MCF 10A (cell line): ENCODE results near the gene STK38. TPM values are rescaled to one million over a fixed set of nuclear protein-coding genes. Genes with fewer than 3 reads are reported as not detected.
A peak's percentile ranks its signal among the peaks of the same experiment; 100 is the strongest.
"Not testable (repeated sequence)": the region's sequence is repeated elsewhere in the genome, so short reads cannot be mapped to it uniquely, and the experiment has no call there.

Experiments
- BruUV-seq: library from RNA; stranded (reverse); fragments of 400-500 nt; replicated peaks from 2 replicates; lab custom pipeline; 2021; lab: Mats Ljungman, UMichigan
- CTCF ChIA-PET: fragments of 300-600 bp; sonication (Branson Sonifier 250); formaldehyde crosslinking; extraction: SDS; loops from one replicate; lab custom pipeline; 2021; ENCODE audit warnings: antibody characterized with exemption, inconsistent platforms; lab: Yijun Ruan, JAX
- POLR2A ChIA-PET: fragments of 300-600, 350-650 bp; sonication (Branson Sonifier 250); formaldehyde crosslinking; extraction: SDS; loops from one replicate; lab custom pipeline; 2020; ENCODE audit warnings: antibody characterized with exemption, inconsistent platforms; lab: Yijun Ruan, JAX
- DNase-seq: peaks from one replicate; pipeline ENCODE4 v3.0.0-alpha.2; 2018; ENCODE audit not compliant: unreplicated experiment
- H3K27ac Mint-ChIP-seq: one replicate; pipeline ENCODE4 v1.8.0; 2022; ENCODE audit warnings: mild to moderate bottlenecking, low read depth, mixed read lengths; ENCODE audit not compliant: unreplicated experiment
- H3K27me3 Mint-ChIP-seq: one replicate; pipeline ENCODE4 v1.8.0; 2022; ENCODE audit warnings: mixed read lengths; ENCODE audit not compliant: insufficient read depth, unreplicated experiment
- H3K36me3 Mint-ChIP-seq: one replicate; pipeline ENCODE4 v1.8.0; 2022; ENCODE audit warnings: mild to moderate bottlenecking, moderate library complexity, mixed read lengths; ENCODE audit not compliant: insufficient read depth, unreplicated experiment
- H3K4me1 Mint-ChIP-seq: one replicate; pipeline ENCODE4 v1.8.0; 2022; ENCODE audit warnings: mixed read lengths; ENCODE audit not compliant: insufficient read depth, unreplicated experiment
- H3K4me3 Mint-ChIP-seq: one replicate; pipeline ENCODE4 v1.8.0; 2022; ENCODE audit warnings: mild to moderate bottlenecking, moderate library complexity, mixed read lengths; ENCODE audit not compliant: unreplicated experiment
- H3K9me3 Mint-ChIP-seq: one replicate; pipeline ENCODE4 v1.8.0; 2022; ENCODE audit warnings: mixed read lengths; ENCODE audit not compliant: unreplicated experiment
- CTCF ChIP-seq: fragments of 200-600 bp; IDR thresholded peaks from one replicate; pipeline ENCODE4 v1.8.0; 2022; ENCODE audit warnings: antibody characterized with exemption, mild to moderate bottlenecking; ENCODE audit not compliant: unreplicated experiment
- intact Hi-C: fragments of 100-400 bp; cut with micrococcal nuclease; formaldehyde crosslinking; loops from 2 replicates; pipeline ENCODE4 v1.14.1; 2022
- total RNA-seq: library from RNA; stranded (reverse); gene quantifications from 2 replicates; pipeline ENCODE4 v1.2.3, GENCODE V29; 2022

The STK38 gene
- total RNA-seq, 1 experiment from 2014 or later, result 16.8 TPM

- DNase-seq, result peak; percentile 70
- Mint-ChIP-seq H3K36me3 (peaks cover 15% of the 10 kb centered on the region), H3K9me3 (no peaks in the 10 kb centered on the region), H3K4me1 (peaks cover 4% of the 10 kb centered on the region), H3K27me3 (no peaks in the 10 kb centered on the region), H3K27ac (no peak overlapping the region), H3K4me3 (no peak overlapping the region)
- ChIA-PET CTCF (interaction anchor here (1.4 kb wide), 1 partner anchor 11 kb away, joined by 4 read pairs; no protein-coding TSS in a partner anchor), POLR2A (interaction anchor here (0.6 to 1.0 kb wide), 3 partner anchors 11 to 44 kb away, joined by 3 to 4 read pairs (median 4); no protein-coding TSS in a partner anchor)
- no TSS peak for BruUV-seq
- intact Hi-C loops, result loop anchor here (5.0 kb wide), 1 partner anchor 168 kb away; no protein-coding TSS in a partner anchor
- no peak for TF ChIP-seq CTCF
Observed at GRCh38 chr6:36590237-36590636, 43.0 kb upstream of the STK38 start.

GRCh38 chr6:36589025-36589400, 41.7 kb upstream of the STK38 start:
- DNase-seq, H3K27ac Mint-ChIP-seq, POLR2A ChIA-PET, H3K27me3 Mint-ChIP-seq, H3K36me3 Mint-ChIP-seq, H3K4me1 Mint-ChIP-seq, intact Hi-C loops, BruUV-seq, H3K4me3 Mint-ChIP-seq, H3K9me3 Mint-ChIP-seq: not testable (repeated sequence)
- CTCF ChIA-PET, result interaction anchor here (1.0 kb wide), 1 partner anchor 43 kb away, joined by 3 read pairs; no protein-coding TSS in a partner anchor

- H3K27ac Mint-ChIP-seq, result no peak overlapping the region
- no peak overlapping the region for H3K4me3 Mint-ChIP-seq
- ChIA-PET POLR2A (interaction anchor here (1.3 to 2.9 kb wide), 2 partner anchors 9 to 40 kb away, joined by 3 to 6 read pairs; no protein-coding TSS in a partner anchor), CTCF (interaction anchor here (0.5 to 0.9 kb wide), 3 partner anchors 8 to 462 kb away, joined by 3 to 4 read pairs (median 4); no protein-coding TSS in a partner anchor)
- no TSS peak for BruUV-seq
- intact Hi-C loops, result no loop called here
- H3K36me3 Mint-ChIP-seq, result no peaks in the 10 kb centered on the region
- no peaks in the 10 kb centered on the region for H3K27me3 Mint-ChIP-seq
- no peak for TF ChIP-seq CTCF
- H3K4me1 Mint-ChIP-seq, result peaks cover 4% of the 10 kb centered on the region
- DNase-seq, result no peak
- no peaks in the 10 kb centered on the region for H3K9me3 Mint-ChIP-seq
Observed at GRCh38 chr6:36586606-36587005, 39.3 kb upstream of the STK38 start.

- H3K27ac Mint-ChIP-seq, result no peak overlapping the region
- H3K4me1 Mint-ChIP-seq, result peaks cover 20% of the 10 kb centered on the region
- DNase-seq, result no peak
- H3K4me3 Mint-ChIP-seq, result no peak overlapping the region
- no TSS peak for BruUV-seq
- no peak for TF ChIP-seq CTCF
- ChIA-PET CTCF (interaction anchor here (0.7 to 0.9 kb wide), 2 partner anchors 66 to 177 kb away, joined by 3 read pairs; no protein-coding TSS in a partner anchor), POLR2A (interaction anchor here (0.6 to 1.9 kb wide), 4 partner anchors 12 to 506 kb away, joined by 3 to 6 read pairs (median 4); partner anchors contain the start of gene SRSF3)
- intact Hi-C loops, result no loop called here
- no peaks in the 10 kb centered on the region for H3K27me3 Mint-ChIP-seq
- H3K9me3 Mint-ChIP-seq, result no peaks in the 10 kb centered on the region
- no peaks in the 10 kb centered on the region for H3K36me3 Mint-ChIP-seq
Observed at GRCh38 chr6:36581716-36582115, 34.4 kb upstream of the STK38 start.
